OCI-M2 (cell line): ENCODE measurements around the gene ZNF804B.

ENCODE experiments used
- DNase-seq: peaks from one replicate; lab custom pipeline; 2025; ENCODE audit not compliant: unreplicated experiment; lab: John Stamatoyannopoulos, UW

ZNF804B gene

GRCh38 chr7:89247207-89247606, 487.7 kb downstream of the ZNF804B start:
- no peak for DNase-seq

- no peak for DNase-seq
Observed at GRCh38 chr7:89259085-89259484, 499.6 kb downstream of the ZNF804B start.

- DNase-seq = no peak
Observed at GRCh38 chr7:89264126-89264525, 504.6 kb downstream of the ZNF804B start.

- no peak for DNase-seq
Observed at GRCh38 chr7:89265631-89266030, 506.1 kb downstream of the ZNF804B start.

- no peak for DNase-seq
Observed at GRCh38 chr7:89283302-89283701, 523.8 kb downstream of the ZNF804B start.

- DNase-seq = no peak
Observed at GRCh38 chr7:89308535-89308934, 549.0 kb downstream of the ZNF804B start.

GRCh38 chr7:89311886-89312285, 552.4 kb downstream of the ZNF804B start:
- no peak for DNase-seq

GRCh38 chr7:89312551-89312950, 553.1 kb downstream of the ZNF804B start:
- DNase-seq = no peak

- no peak for DNase-seq
Observed at GRCh38 chr7:89316584-89317251, 557.2 kb downstream of the ZNF804B start.

GRCh38 chr7:89332026-89332425, 572.5 kb downstream of the ZNF804B start:
- DNase-seq = no peak

- DNase-seq = no peak
Observed at GRCh38 chr7:89334797-89335196, 575.3 kb downstream of the ZNF804B start.

GRCh38 chr7:89335490-89335889, 576.0 kb downstream of the ZNF804B start:
- no peak for DNase-seq

GRCh38 chr7:89336121-89336520, 576.6 kb downstream of the ZNF804B start:
- no peak for DNase-seq

- DNase-seq = no peak
Observed at GRCh38 chr7:89339748-89340147, 580.2 kb downstream of the ZNF804B start.

- no peak for DNase-seq
Observed at GRCh38 chr7:89357121-89357520, 597.6 kb downstream of the ZNF804B start.

- no peak for DNase-seq
Observed at GRCh38 chr7:89377219-89377618, 617.7 kb downstream of the ZNF804B start.

- no peak for DNase-seq
Observed at GRCh38 chr7:89385411-89385810, 625.9 kb downstream of the ZNF804B start.
